ENCODE data around the gene STK17A.

- no peak for TF ChIP-seq CTCF (conservative IDR thresholded peaks at IDR 0.05; ENCODE audit: low read length)
- TF ChIP-seq EZH2phosphoT487 (IDR thresholded peaks at IDR 0.05; ENCODE audit: borderline replicate concordance, low read depth, low read length): no peak
Observed at GRCh38 chr7:43647673-43648472, 65.0 kb downstream of the STK17A start.
